ENCODE data around the gene IMMP1L. TPM values are rescaled to one million over a fixed set of nuclear protein-coding genes. Genes with fewer than 3 reads are reported as not detected.

The IMMP1L gene
- total RNA-seq, 1 donor from 2014 or later = 17.0 TPM

- Mint-ChIP-seq H3K4me1 (ENCODE audit: low read depth) (no peaks in the 10 kb centered on the region), H3K4me3 (ENCODE audit: unreplicated experiment) (no peak overlapping the region), H3K27ac (ENCODE audit: unreplicated experiment) (no peak overlapping the region), H3K9me3 (ENCODE audit: low read depth) (peaks cover 3% of the 10 kb centered on the region), H3K27me3 (ENCODE audit: low read depth) (no peaks in the 10 kb centered on the region), H3K36me3 (ENCODE audit: low read depth) (peaks cover 4% of the 10 kb centered on the region)
- no peak for DNase-seq (ENCODE audit: low spot score)
- no peak for TF ChIP-seq CTCF (IDR thresholded peaks at IDR 0.05)
These were observed 21.9 kb upstream of the IMMP1L start for GRCh38 chr11:31531293-31531692.

- Mint-ChIP-seq H3K4me3 (ENCODE audit: unreplicated experiment) (no peak overlapping the region), H3K9me3 (ENCODE audit: low read depth) (peaks cover 3% of the 10 kb centered on the region), H3K36me3 (ENCODE audit: low read depth) (peaks cover 2% of the 10 kb centered on the region), H3K27ac (ENCODE audit: unreplicated experiment) (no peak overlapping the region), H3K27me3 (ENCODE audit: low read depth) (no peaks in the 10 kb centered on the region), H3K4me1 (ENCODE audit: low read depth) (no peaks in the 10 kb centered on the region)
- TF ChIP-seq CTCF (IDR thresholded peaks at IDR 0.05) = no peak
- DNase-seq (ENCODE audit: low spot score) = no peak
These were observed 20.3 kb upstream of the IMMP1L start for GRCh38 chr11:31529701-31530100.

- Mint-ChIP-seq H3K9me3 (ENCODE audit: low read depth) (peaks cover 3% of the 10 kb centered on the region), H3K4me3 (ENCODE audit: unreplicated experiment) (no peak overlapping the region)
- no peak for TF ChIP-seq CTCF (IDR thresholded peaks at IDR 0.05)
These were observed 19.8 kb upstream of the IMMP1L start for GRCh38 chr11:31529189-31529588.

GRCh38 chr11:31521497-31522150 is 12.2 kb upstream of the IMMP1L start:
- DNase-seq (ENCODE audit: low spot score) = no peak
- Mint-ChIP-seq H3K36me3 (ENCODE audit: low read depth) (no peaks in the 10 kb centered on the region), H3K27me3 (ENCODE audit: low read depth) (no peaks in the 10 kb centered on the region), H3K4me1 (ENCODE audit: low read depth) (no peaks in the 10 kb centered on the region), H3K9me3 (ENCODE audit: low read depth) (peaks cover 2% of the 10 kb centered on the region), H3K4me3 (ENCODE audit: unreplicated experiment) (no peak overlapping the region), H3K27ac (ENCODE audit: unreplicated experiment) (no peak overlapping the region)
- TF ChIP-seq CTCF (IDR thresholded peaks at IDR 0.05) = no peak

More at GRCh38 chr11:31529189-31529588, 19.8 kb upstream of the IMMP1L start:
- no peak overlapping the region for H3K27ac Mint-ChIP-seq (ENCODE audit: unreplicated experiment)
- H3K27me3 Mint-ChIP-seq (ENCODE audit: low read depth) = no peaks in the 10 kb centered on the region
- DNase-seq (ENCODE audit: low spot score) = no peak
- H3K4me1 Mint-ChIP-seq (ENCODE audit: low read depth) = no peaks in the 10 kb centered on the region
- peaks cover 2% of the 10 kb centered on the region for H3K36me3 Mint-ChIP-seq (ENCODE audit: low read depth)

GRCh38 chr11:31512117-31512516 is 2.7 kb upstream of the IMMP1L start:
- H3K27me3 Mint-ChIP-seq (ENCODE audit: low read depth) = no peaks in the 10 kb centered on the region

More at GRCh38 chr11:31512117-31512516, 2.7 kb upstream of the IMMP1L start:
- Mint-ChIP-seq H3K4me1 (ENCODE audit: low read depth) (peaks cover 27% of the 10 kb centered on the region), H3K4me3 (ENCODE audit: unreplicated experiment) (no peak overlapping the region), H3K36me3 (ENCODE audit: low read depth) (no peaks in the 10 kb centered on the region), H3K9me3 (ENCODE audit: low read depth) (no peaks in the 10 kb centered on the region), H3K27ac (ENCODE audit: unreplicated experiment) (no peak overlapping the region)
- TF ChIP-seq CTCF (IDR thresholded peaks at IDR 0.05) = no peak
- no peak for DNase-seq (ENCODE audit: low spot score)
